Measurements from ENCODE around the gene YIF1A.

GRCh38 chr11:66262696-66263095 is 26.2 kb downstream of the YIF1A start:
- TF ChIP-seq, protein P1, sequence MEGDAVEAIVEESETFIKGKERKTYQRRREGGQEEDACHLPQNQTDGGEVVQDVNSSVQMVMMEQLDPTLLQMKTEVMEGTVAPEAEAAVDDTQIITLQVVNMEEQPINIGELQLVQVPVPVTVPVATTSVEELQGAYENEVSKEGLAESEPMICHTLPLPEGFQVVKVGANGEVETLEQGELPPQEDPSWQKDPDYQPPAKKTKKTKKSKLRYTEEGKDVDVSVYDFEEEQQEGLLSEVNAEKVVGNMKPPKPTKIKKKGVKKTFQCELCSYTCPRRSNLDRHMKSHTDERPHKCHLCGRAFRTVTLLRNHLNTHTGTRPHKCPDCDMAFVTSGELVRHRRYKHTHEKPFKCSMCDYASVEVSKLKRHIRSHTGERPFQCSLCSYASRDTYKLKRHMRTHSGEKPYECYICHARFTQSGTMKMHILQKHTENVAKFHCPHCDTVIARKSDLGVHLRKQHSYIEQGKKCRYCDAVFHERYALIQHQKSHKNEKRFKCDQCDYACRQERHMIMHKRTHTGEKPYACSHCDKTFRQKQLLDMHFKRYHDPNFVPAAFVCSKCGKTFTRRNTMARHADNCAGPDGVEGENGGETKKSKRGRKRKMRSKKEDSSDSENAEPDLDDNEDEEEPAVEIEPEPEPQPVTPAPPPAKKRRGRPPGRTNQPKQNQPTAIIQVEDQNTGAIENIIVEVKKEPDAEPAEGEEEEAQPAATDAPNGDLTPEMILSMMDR (IDR thresholded peaks at IDR 0.05), result no peak
- TF ChIP-seq POLR2A (IDR thresholded peaks at IDR 0.05), result no peak

All from transverse colon (tissue), 3 donors.